ENCODE measurements around the gene IP6K3. TPM values are rescaled to one million over a fixed set of nuclear protein-coding genes. Genes with fewer than 3 reads are reported as not detected.

Gene IP6K3
- polyA plus RNA-seq, 3 donors: not detected

GRCh38 chr6:33790910-33791309 is 44.2 kb upstream of the IP6K3 start:
- Histone ChIP-seq H2AFZ (ENCODE audit: insufficient read depth, low read depth, low read length, poor library complexity, severe bottlenecking) (no peak overlapping the region), H3K27ac (ENCODE audit: low read depth in 1 of 2, low read length in 2 of 2) (no peak overlapping the region), H3K9me3 (replicated peaks in 1 of 2; ENCODE audit: control insufficient read depth in 1 of 2, insufficient read depth in 1 of 2, low read length in 2 of 2) (no peaks in the 10 kb centered on the region), H4K20me1 (ENCODE audit: insufficient read depth, low read length) (peaks cover 20% of the 10 kb centered on the region), H3K4me1 (ENCODE audit: control insufficient read depth in 1 of 2, insufficient read depth in 2 of 2, low read length in 2 of 2) (peaks cover 18 to 28% of the 10 kb centered on the region in 2 donors), H3K36me3 (replicated peaks in 1 of 2; ENCODE audit: control insufficient read depth in 1 of 2, insufficient read depth in 2 of 2, low read length in 2 of 2) (peaks cover 0 to 10% of the 10 kb centered on the region in 2 donors), H3K4me2 (replicated peaks; ENCODE audit: extremely low read depth, low read length, poor library complexity, severe bottlenecking) (no peak overlapping the region), H3K4me3 (replicated peaks in 1 of 3; ENCODE audit: low read depth in 2 of 3, low read length in 3 of 3) (no peak overlapping the region), H3K79me2 (ENCODE audit: insufficient read depth, low read length) (peaks cover 32% of the 10 kb centered on the region), H3K27me3 (ENCODE audit: control insufficient read depth in 2 of 2, insufficient read depth in 2 of 2, low read length in 2 of 2) (peaks cover 0 to 21% of the 10 kb centered on the region in 2 donors), H3K9ac (ENCODE audit: insufficient read depth, low read length, poor library complexity, severe bottlenecking) (no peak overlapping the region)
- intact Hi-C loops (cut with micrococcal nuclease): no loop called here
- Mint-ChIP-seq H3K36me3 (peaks cover 8 to 9% of the 10 kb centered on the region in 2 donors), H3K27ac (no peak overlapping the region), H3K4me1 (peaks cover 26% of the 10 kb centered on the region), H3K27me3 (ENCODE audit: low read depth in 3 of 3) (peaks cover 9 to 16% (median 16%) of the 10 kb centered on the region in 3 donors), H3K9me3 (peaks cover 0 to 1% (median 0%) of the 10 kb centered on the region in 7 donors), H3K4me3 (no peak overlapping the region)
- no peak for DNase-seq
- no peak for TF ChIP-seq CTCF (IDR thresholded peaks at IDR 0.05)
- WGBS (ENCODE audit: insufficient coverage): 100% methylated on average over 4 of the region's 5 CpGs

GRCh38 chr6:33790379-33790778 is 43.7 kb upstream of the IP6K3 start:
- intact Hi-C loops (cut with micrococcal nuclease): no loop called here
- H3K27me3 ChIP-seq (ENCODE audit: control insufficient read depth in 2 of 2, insufficient read depth in 2 of 2, low read length in 2 of 2): peaks cover 0 to 21% of the 10 kb centered on the region in 2 donors
- H3K9me3 ChIP-seq (replicated peaks in 1 of 2; ENCODE audit: control insufficient read depth in 1 of 2, insufficient read depth in 1 of 2, low read length in 2 of 2): no peaks in the 10 kb centered on the region
- H4K20me1 ChIP-seq (ENCODE audit: insufficient read depth, low read length): peaks cover 25% of the 10 kb centered on the region
- H3K9me3 Mint-ChIP-seq: peaks cover 0 to 1% (median 0%) of the 10 kb centered on the region in 7 donors
- no peak overlapping the region for H3K4me2 ChIP-seq (replicated peaks; ENCODE audit: extremely low read depth, low read length, poor library complexity, severe bottlenecking)
- no peak overlapping the region for H3K27ac Mint-ChIP-seq
- peaks cover 0 to 15% of the 10 kb centered on the region in 2 donors for H3K36me3 ChIP-seq (replicated peaks in 1 of 2; ENCODE audit: control insufficient read depth in 1 of 2, insufficient read depth in 2 of 2, low read length in 2 of 2)
- H3K27me3 Mint-ChIP-seq (ENCODE audit: low read depth in 3 of 3): peaks cover 10 to 16% (median 16%) of the 10 kb centered on the region in 3 donors
- WGBS (ENCODE audit: insufficient coverage): 100% methylated on average over 1 of the region's 2 CpGs
- H3K79me2 ChIP-seq (ENCODE audit: insufficient read depth, low read length): peaks cover 37% of the 10 kb centered on the region
- no peak for DNase-seq
- peaks cover 31% of the 10 kb centered on the region for H3K4me1 Mint-ChIP-seq
- no peak overlapping the region for H3K9ac ChIP-seq (ENCODE audit: insufficient read depth, low read length, poor library complexity, severe bottlenecking)
- peaks cover 11 to 12% of the 10 kb centered on the region in 2 donors for H3K36me3 Mint-ChIP-seq
- no peak overlapping the region for H3K4me3 Mint-ChIP-seq
- peaks cover 18 to 28% of the 10 kb centered on the region in 2 donors for H3K4me1 ChIP-seq (ENCODE audit: control insufficient read depth in 1 of 2, insufficient read depth in 2 of 2, low read length in 2 of 2)
- H2AFZ ChIP-seq (ENCODE audit: insufficient read depth, low read depth, low read length, poor library complexity, severe bottlenecking): no peak overlapping the region
- no peak overlapping the region for H3K4me3 ChIP-seq (replicated peaks in 1 of 3; ENCODE audit: low read depth in 2 of 3, low read length in 3 of 3)
- TF ChIP-seq CTCF (IDR thresholded peaks at IDR 0.05): no peak
- H3K27ac ChIP-seq (ENCODE audit: low read depth in 1 of 2, low read length in 2 of 2): no peak overlapping the region

All from CD14-positive monocyte (primary cell).